Activated naive CD8-positive, alpha-beta T cell treated with anti-CD3 and anti-CD28 coated beads, Interleukin-2, amount 50 U/mL, for 24 hours (primary cell): Measurements from ENCODE around the gene PLCB2.

Experiments used
- ATAC-seq: fragments of 150-1000 bp; cut with Tn5 transposase; one replicate; pipeline ENCODE4 v1.10.0; 2021
- DNase-seq: peaks from one replicate; pipeline ENCODE4 v3.0.0; 2021
- H3K27ac Mint-ChIP-seq: one replicate; pipeline ENCODE4 v1.8.0; 2021; ENCODE audit warnings: mild to moderate bottlenecking, mixed read lengths
- H3K27me3 Mint-ChIP-seq: one replicate; pipeline ENCODE4 v1.8.0; 2021; ENCODE audit warnings: mixed read lengths
- H3K36me3 Mint-ChIP-seq: one replicate; pipeline ENCODE4 v1.8.0; 2021; ENCODE audit warnings: low read depth, mixed read lengths
- H3K4me1 Mint-ChIP-seq: one replicate; pipeline ENCODE4 v1.8.0; 2021; ENCODE audit warnings: mixed read lengths
- H3K4me3 Mint-ChIP-seq: one replicate; pipeline ENCODE4 v1.8.0; 2021; ENCODE audit warnings: mild to moderate bottlenecking, moderate library complexity, mixed read lengths
- H3K9me3 Mint-ChIP-seq: one replicate; pipeline ENCODE4 v1.8.0; 2021; ENCODE audit warnings: mixed read lengths

The PLCB2 gene

GRCh38 chr15:40334941-40335795, 27.4 kb upstream of the PLCB2 start:
- H3K27ac Mint-ChIP-seq, result no peak overlapping the region
- peaks cover 16% of the 10 kb centered on the region for H3K4me1 Mint-ChIP-seq
- no peaks in the 10 kb centered on the region for H3K36me3 Mint-ChIP-seq
- H3K9me3 Mint-ChIP-seq, result no peaks in the 10 kb centered on the region
- DNase-seq, result no peak
- H3K27me3 Mint-ChIP-seq, result no peaks in the 10 kb centered on the region
- ATAC-seq, result no peak
- H3K4me3 Mint-ChIP-seq, result no peak overlapping the region

DNA sequence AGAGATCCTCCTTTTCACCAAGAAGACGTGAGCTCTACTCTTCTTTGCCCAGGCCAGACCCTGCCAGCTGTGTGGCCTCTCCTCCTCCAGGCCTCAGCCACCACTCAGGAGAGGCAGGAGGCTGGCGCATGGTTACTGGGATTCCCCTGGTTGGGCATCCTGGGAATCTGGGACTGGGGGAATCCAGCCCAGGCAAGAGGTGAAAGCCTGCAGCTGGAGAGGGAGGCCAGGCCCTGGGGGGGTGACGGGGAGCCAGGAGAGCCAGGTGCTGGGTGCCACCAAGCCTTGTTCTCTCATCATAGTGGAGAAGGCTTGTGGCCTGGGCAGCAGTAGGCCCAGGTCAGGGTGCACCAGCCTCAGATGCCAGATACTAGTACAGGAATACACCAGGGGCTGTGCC, 26.8 kb upstream of the PLCB2 start:
- H3K27ac Mint-ChIP-seq, result no peak overlapping the region
- no peaks in the 10 kb centered on the region for H3K36me3 Mint-ChIP-seq
- no peak for ATAC-seq
- no peaks in the 10 kb centered on the region for H3K27me3 Mint-ChIP-seq
- DNase-seq, result no peak
- no peaks in the 10 kb centered on the region for H3K9me3 Mint-ChIP-seq
- peaks cover 16% of the 10 kb centered on the region for H3K4me1 Mint-ChIP-seq
- H3K4me3 Mint-ChIP-seq, result no peak overlapping the region

DNA sequence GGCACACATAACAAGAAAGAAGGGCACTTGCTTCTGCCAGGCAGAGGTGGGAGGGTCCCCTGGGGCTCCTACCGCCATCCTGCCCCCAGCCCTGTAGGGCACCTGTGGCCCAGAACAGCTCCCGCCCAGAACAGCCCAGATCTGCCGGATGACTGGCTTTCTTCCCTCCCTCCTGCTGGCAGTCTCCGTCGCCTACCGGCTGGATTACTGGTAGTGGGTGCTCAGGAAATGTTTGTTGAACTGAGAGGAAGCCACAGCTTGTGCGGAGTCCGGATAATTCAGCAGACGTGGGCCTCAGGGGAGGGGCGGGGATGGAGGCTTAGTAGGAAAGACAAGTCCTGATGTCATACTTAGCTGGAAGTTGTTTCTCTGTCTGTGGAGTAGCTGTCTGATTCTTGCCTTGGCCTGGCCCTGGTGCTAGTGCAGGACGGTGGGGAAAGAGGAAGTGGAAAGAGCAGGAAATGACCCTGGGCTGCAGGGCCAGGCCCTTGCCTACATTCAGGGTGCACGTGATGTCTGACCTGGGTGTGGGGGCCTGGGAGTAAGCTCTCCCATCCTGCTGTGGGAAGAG, 26.3 kb upstream of the PLCB2 start:
- no peaks in the 10 kb centered on the region for H3K27me3 Mint-ChIP-seq
- H3K27ac Mint-ChIP-seq, result no peak overlapping the region
- ATAC-seq (peak; percentile 18), DNase-seq (no peak)
- H3K4me1 Mint-ChIP-seq, result peaks cover 16% of the 10 kb centered on the region
- H3K36me3 Mint-ChIP-seq, result no peaks in the 10 kb centered on the region
- no peaks in the 10 kb centered on the region for H3K9me3 Mint-ChIP-seq
- no peak overlapping the region for H3K4me3 Mint-ChIP-seq

DNA sequence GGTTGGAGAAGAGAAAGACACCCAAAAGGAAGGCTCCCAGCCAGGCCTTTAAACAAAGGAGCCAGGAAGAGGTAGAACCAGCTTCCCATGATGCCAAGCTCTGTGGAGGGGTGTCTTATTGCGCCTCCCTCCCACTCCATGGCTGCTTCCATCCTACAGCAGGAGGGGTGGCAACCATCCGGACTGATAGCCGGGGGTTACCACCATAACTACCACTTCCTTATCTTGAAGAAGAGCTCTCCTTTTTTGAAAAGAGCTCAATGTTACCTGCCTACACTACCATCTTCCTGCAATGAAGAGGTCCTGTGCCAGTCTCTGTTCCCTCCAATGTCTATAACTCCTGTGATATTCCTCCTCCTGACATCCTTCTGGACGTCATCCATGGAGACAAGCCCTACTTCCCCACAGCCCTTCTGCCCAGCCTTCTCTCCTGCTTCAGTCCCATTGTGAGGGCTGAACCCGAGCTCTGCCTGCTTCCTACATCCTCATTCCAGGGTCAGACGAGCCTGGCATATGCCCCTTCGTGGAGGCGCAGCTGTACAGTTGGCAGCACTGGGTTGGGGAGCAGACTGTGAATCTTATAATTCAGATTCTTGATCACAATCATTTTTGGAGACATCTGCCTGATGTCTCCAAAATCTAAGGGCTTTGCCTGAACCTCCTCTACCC, 24.5 kb upstream of the PLCB2 start:
- Mint-ChIP-seq H3K27me3 (no peaks in the 10 kb centered on the region), H3K4me3 (no peak overlapping the region), H3K9me3 (no peaks in the 10 kb centered on the region), H3K36me3 (no peaks in the 10 kb centered on the region), H3K27ac (no peak overlapping the region), H3K4me1 (peaks cover 13% of the 10 kb centered on the region)
- DNase-seq, result no peak
- ATAC-seq, result no peak

DNA sequence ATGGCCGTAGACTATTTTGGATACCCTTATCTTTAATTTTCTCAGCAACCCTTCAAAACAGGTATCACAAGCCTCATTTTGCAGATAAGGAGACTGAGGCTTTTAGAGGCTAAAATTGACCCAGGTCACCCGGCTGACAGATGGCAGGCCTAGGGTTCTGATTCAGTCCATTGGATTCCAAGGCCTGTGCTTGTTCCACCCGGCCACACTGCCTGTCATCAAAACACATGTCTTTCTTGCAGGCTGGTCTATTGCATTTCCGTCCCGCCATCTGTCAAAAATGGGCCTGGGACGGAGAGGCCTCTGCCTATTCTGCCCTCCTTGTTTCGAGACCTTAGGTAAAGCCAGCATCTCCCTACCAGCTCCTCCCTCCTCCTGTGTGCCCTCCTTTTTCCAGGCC, 23.9 kb upstream of the PLCB2 start:
- H3K27me3 Mint-ChIP-seq, result no peaks in the 10 kb centered on the region
- no peak overlapping the region for H3K4me3 Mint-ChIP-seq
- no peaks in the 10 kb centered on the region for H3K36me3 Mint-ChIP-seq
- DNase-seq, result no peak
- no peak overlapping the region for H3K27ac Mint-ChIP-seq
- no peaks in the 10 kb centered on the region for H3K9me3 Mint-ChIP-seq
- no peak for ATAC-seq
- H3K4me1 Mint-ChIP-seq, result peaks cover 13% of the 10 kb centered on the region

- Mint-ChIP-seq H3K36me3 (no peaks in the 10 kb centered on the region), H3K27me3 (no peaks in the 10 kb centered on the region), H3K27ac (no peak overlapping the region), H3K4me3 (no peak overlapping the region), H3K4me1 (peaks cover 14% of the 10 kb centered on the region), H3K9me3 (no peaks in the 10 kb centered on the region)
- ATAC-seq (no peak), DNase-seq (no peak)
Measured at GRCh38 chr15:40331026-40331425, 23.3 kb upstream of the PLCB2 start.

DNA sequence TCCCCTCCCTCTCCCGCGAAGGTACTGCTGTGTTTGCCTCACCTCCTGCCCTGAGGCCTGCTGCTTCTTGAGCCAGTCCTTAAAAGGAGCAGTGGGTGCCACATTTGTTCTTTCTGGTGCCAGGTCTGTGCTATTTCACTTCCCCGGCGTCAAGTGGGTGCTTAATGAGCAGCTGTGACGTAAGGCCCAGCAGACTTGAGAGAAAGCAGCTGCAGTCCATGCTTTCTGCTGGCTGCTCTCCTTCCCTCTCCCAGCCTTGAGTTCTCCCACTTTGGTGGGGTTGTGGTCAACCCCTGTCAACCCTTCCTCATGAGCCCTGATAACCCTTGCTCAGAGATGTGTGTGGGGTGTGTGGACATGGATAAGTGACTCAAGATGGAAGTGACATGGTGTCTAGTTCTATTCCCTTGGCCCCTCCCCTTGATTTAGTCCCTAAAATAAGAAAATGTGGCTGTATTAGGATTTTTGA, 22.7 kb upstream of the PLCB2 start:
- no peaks in the 10 kb centered on the region for H3K9me3 Mint-ChIP-seq
- peaks cover 19% of the 10 kb centered on the region for H3K4me1 Mint-ChIP-seq
- ATAC-seq (no peak), DNase-seq (no peak)
- H3K27me3 Mint-ChIP-seq, result no peaks in the 10 kb centered on the region
- peaks cover 2% of the 10 kb centered on the region for H3K36me3 Mint-ChIP-seq
- no peak overlapping the region for H3K27ac Mint-ChIP-seq
- H3K4me3 Mint-ChIP-seq, result no peak overlapping the region

DNA sequence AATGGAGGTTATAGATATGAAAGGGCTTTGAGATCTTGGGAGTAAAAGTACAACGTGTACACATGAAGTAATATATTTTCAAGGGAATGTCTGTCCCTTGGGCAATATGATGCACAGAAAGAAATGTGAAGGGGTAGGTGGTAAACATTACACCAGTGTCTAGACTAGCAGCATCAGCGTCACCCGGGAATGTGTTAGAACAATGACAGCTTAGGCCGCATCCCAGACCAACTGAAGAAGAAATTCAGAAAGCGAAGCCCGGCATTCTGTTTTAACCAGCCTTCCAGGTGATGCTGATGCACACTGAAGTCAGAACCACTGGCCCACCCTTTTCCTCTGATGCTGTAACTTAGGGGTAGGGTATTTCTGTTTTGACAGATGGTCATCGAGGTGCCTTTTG, 22.1 kb upstream of the PLCB2 start:
- peaks cover 25% of the 10 kb centered on the region for H3K4me1 Mint-ChIP-seq
- ATAC-seq, result no peak
- H3K27ac Mint-ChIP-seq, result no peak overlapping the region

DNA sequence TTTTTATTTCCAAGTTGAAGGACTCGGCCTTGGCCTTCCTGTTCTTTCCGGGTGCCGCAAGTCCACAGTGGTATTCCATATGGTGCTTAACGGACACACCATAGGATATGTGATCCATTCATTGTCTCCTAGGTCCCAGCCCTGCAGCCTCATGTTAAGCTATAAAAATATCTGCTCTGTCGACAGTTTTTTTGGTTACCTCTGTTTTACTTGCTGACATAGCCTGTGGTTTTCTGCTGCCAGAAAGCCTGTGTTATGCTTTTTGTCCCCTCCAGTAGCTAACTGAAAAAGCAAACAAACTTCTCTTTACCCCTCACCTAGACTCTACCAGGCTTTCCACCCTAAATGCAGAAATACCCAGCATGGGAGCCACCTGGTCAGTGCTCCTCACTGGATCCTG, 21.0 kb upstream of the PLCB2 start:
- H3K36me3 Mint-ChIP-seq, result peaks cover 3% of the 10 kb centered on the region
- no peaks in the 10 kb centered on the region for H3K27me3 Mint-ChIP-seq
- H3K4me3 Mint-ChIP-seq, result no peak overlapping the region
- H3K4me1 Mint-ChIP-seq, result peaks cover 16% of the 10 kb centered on the region
- H3K27ac Mint-ChIP-seq, result no peak overlapping the region
- ATAC-seq (no peak), DNase-seq (no peak)
- H3K9me3 Mint-ChIP-seq, result no peaks in the 10 kb centered on the region

More for the DNA sequence above, 22.1 kb upstream of the PLCB2 start:
- Mint-ChIP-seq H3K27me3 (no peaks in the 10 kb centered on the region), H3K36me3 (peaks cover 3% of the 10 kb centered on the region), H3K9me3 (no peaks in the 10 kb centered on the region), H3K4me3 (no peak overlapping the region)
- no peak for DNase-seq

- H3K4me3 Mint-ChIP-seq, result no peak overlapping the region
Measured at GRCh38 chr15:40328176-40328575, 20.4 kb upstream of the PLCB2 start.

DNA sequence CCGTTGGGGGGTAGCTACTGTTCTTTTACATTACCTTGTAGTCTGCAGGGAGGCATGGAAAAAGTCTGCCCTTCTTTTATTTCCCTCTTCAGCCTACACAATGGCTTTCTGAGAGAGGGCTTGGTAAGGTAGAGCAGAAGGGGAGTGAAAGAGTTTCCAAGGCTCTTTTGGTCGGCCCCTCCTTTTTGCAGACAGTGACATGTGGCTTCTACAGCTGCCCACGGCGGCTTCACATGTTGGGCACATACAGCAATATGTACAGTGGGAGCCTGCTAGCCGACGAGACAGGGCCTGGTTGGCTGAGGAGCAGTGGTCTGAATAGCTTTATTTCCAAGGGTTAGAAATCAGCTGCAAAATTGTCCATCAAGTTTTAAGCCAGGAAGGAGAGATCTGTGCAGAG, 19.7 kb upstream of the PLCB2 start:
- Mint-ChIP-seq H3K27me3 (no peaks in the 10 kb centered on the region), H3K9me3 (no peaks in the 10 kb centered on the region), H3K4me1 (peaks cover 19% of the 10 kb centered on the region), H3K4me3 (no peak overlapping the region), H3K27ac (no peak overlapping the region), H3K36me3 (peaks cover 3% of the 10 kb centered on the region)
- DNase-seq, result no peak
- no peak for ATAC-seq

More at GRCh38 chr15:40328176-40328575, 20.4 kb upstream of the PLCB2 start:
- ATAC-seq (no peak), DNase-seq (no peak)
- no peaks in the 10 kb centered on the region for H3K9me3 Mint-ChIP-seq
- H3K36me3 Mint-ChIP-seq, result peaks cover 3% of the 10 kb centered on the region
- no peaks in the 10 kb centered on the region for H3K27me3 Mint-ChIP-seq
- no peak overlapping the region for H3K27ac Mint-ChIP-seq
- H3K4me1 Mint-ChIP-seq, result peaks cover 15% of the 10 kb centered on the region

DNA sequence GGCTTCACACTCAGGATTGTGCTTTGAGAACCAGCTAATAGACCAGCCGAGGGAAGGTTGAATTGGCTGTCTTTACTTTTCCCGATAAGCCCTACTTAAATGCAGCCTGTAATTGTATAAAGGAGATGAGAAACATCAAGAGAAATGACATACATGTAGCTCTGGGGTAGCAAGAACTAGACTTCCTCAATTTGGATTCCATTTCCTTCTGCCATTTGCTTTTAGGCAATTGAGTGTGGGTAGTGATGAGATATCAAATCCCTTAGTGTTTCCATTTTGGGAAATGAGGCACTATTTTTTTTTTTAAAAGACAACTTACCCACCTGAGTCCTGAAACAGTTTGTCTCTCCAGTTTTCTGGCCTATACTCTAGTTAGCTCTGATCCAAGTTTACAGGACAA, 18.0 kb upstream of the PLCB2 start:
- DNase-seq (no peak), ATAC-seq (no peak)
- no peaks in the 10 kb centered on the region for H3K27me3 Mint-ChIP-seq
- no peak overlapping the region for H3K4me3 Mint-ChIP-seq
- no peak overlapping the region for H3K27ac Mint-ChIP-seq
- H3K9me3 Mint-ChIP-seq, result no peaks in the 10 kb centered on the region
- peaks cover 3% of the 10 kb centered on the region for H3K36me3 Mint-ChIP-seq
- H3K4me1 Mint-ChIP-seq, result peaks cover 26% of the 10 kb centered on the region

GRCh38 chr15:40325188-40325587, 17.5 kb upstream of the PLCB2 start:
- ATAC-seq (no peak), DNase-seq (no peak)
- H3K27me3 Mint-ChIP-seq, result no peaks in the 10 kb centered on the region
- no peaks in the 10 kb centered on the region for H3K9me3 Mint-ChIP-seq
- no peak overlapping the region for H3K27ac Mint-ChIP-seq
- H3K4me3 Mint-ChIP-seq, result peak overlapping the region; percentile 74
- peaks cover 3% of the 10 kb centered on the region for H3K36me3 Mint-ChIP-seq
- H3K4me1 Mint-ChIP-seq, result peaks cover 26% of the 10 kb centered on the region

GRCh38 chr15:40323953-40324937, 16.5 kb upstream of the PLCB2 start:
- no peak overlapping the region for H3K27ac Mint-ChIP-seq
- H3K27me3 Mint-ChIP-seq, result no peaks in the 10 kb centered on the region
- no peaks in the 10 kb centered on the region for H3K9me3 Mint-ChIP-seq
- peak overlapping the region; percentile 74 for H3K4me3 Mint-ChIP-seq
- DNase-seq (peak; percentile 48), ATAC-seq (no peak)
- H3K4me1 Mint-ChIP-seq, result peaks cover 26% of the 10 kb centered on the region
- H3K36me3 Mint-ChIP-seq, result peaks cover 3% of the 10 kb centered on the region
